Measurements from ENCODE around the gene PIK3C3. TPM values are rescaled to one million over a fixed set of nuclear protein-coding genes. Genes with fewer than 3 reads are reported as not detected.

Gene PIK3C3
- total RNA-seq, 6 experiments from 2014 or later, result 15.2 to 27.2 (median 19.6) TPM

- TF ChIP-seq, protein P1, sequence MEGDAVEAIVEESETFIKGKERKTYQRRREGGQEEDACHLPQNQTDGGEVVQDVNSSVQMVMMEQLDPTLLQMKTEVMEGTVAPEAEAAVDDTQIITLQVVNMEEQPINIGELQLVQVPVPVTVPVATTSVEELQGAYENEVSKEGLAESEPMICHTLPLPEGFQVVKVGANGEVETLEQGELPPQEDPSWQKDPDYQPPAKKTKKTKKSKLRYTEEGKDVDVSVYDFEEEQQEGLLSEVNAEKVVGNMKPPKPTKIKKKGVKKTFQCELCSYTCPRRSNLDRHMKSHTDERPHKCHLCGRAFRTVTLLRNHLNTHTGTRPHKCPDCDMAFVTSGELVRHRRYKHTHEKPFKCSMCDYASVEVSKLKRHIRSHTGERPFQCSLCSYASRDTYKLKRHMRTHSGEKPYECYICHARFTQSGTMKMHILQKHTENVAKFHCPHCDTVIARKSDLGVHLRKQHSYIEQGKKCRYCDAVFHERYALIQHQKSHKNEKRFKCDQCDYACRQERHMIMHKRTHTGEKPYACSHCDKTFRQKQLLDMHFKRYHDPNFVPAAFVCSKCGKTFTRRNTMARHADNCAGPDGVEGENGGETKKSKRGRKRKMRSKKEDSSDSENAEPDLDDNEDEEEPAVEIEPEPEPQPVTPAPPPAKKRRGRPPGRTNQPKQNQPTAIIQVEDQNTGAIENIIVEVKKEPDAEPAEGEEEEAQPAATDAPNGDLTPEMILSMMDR (IDR thresholded peaks at IDR 0.05), result no peak
- TF ChIP-seq POLR2A (IDR thresholded peaks at IDR 0.05), result no peak
- no peaks in the 10 kb centered on the region for H3K27me3 ChIP-seq
- DNase-seq, result no peak
- WGBS (ENCODE audit: insufficient coverage, low coverage, low lambda C conversion rate, missing lambda C conversion rate), result 86% methylated on average over 1 of the region's 1 CpG
- no peaks in the 10 kb centered on the region for H3K4me1 ChIP-seq
- H3K27ac ChIP-seq, result no peak overlapping the region
- intact Hi-C loops (cut with DNase I), result no loop called here
- no peaks in the 10 kb centered on the region for H3K9me3 ChIP-seq
- peaks cover 0 to 21% (median 5%) of the 10 kb centered on the region in 4 donors for H3K36me3 ChIP-seq
- ATAC-seq, result no peak
- no peak overlapping the region for H3K4me3 ChIP-seq
These were observed 70.5 kb downstream of the PIK3C3 start for GRCh38 chr18:42025491-42025890.

- intact Hi-C loops (cut with DNase I), result no loop called here
- peaks cover 0 to 19% (median 4%) of the 10 kb centered on the region in 4 donors for H3K36me3 ChIP-seq
- TF ChIP-seq, protein P1 (IDR thresholded peaks at IDR 0.05), result no peak
- no peak for TF ChIP-seq POLR2A (IDR thresholded peaks at IDR 0.05)
- H3K27me3 ChIP-seq, result no peaks in the 10 kb centered on the region
- no peak overlapping the region for H3K27ac ChIP-seq
- H3K4me1 ChIP-seq, result no peaks in the 10 kb centered on the region
- DNase-seq (no peak), ATAC-seq (no peak)
- no peaks in the 10 kb centered on the region for H3K9me3 ChIP-seq
- 78% methylated on average over 5 of the region's 5 CpGs for WGBS (ENCODE audit: insufficient coverage, low coverage, low lambda C conversion rate, missing lambda C conversion rate)
- no peak overlapping the region for H3K4me3 ChIP-seq
These were observed 71.1 kb downstream of the PIK3C3 start for GRCh38 chr18:42025974-42026625.

DNA sequence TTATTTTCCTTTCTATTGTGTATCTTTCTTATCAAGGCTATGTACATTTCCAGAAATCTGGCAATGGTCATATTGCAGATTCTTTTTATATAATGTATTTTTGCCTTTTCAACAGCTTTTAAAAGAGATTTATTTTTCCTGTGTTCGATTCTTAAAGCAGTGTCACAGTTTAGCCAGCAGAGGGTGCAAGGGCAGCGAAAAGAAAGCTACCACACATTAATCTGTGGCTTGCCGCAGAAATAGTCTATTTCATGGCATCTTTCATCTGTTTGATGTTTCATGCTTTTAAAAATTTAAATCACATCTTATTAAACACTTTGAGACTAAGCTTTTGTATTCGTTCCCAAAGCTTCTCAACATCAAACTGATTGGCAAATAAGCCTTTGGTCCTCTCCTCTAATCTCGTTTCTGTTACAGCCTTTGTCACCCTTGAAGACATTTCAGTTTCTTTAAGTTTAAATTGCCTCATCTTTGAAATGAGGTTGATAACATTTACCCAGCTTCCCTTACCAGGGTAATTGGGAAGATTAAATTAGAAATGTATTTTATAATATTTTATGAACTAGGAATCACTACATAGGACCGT, 73.3 kb downstream of the PIK3C3 start:
- no peak for DNase-seq

DNA sequence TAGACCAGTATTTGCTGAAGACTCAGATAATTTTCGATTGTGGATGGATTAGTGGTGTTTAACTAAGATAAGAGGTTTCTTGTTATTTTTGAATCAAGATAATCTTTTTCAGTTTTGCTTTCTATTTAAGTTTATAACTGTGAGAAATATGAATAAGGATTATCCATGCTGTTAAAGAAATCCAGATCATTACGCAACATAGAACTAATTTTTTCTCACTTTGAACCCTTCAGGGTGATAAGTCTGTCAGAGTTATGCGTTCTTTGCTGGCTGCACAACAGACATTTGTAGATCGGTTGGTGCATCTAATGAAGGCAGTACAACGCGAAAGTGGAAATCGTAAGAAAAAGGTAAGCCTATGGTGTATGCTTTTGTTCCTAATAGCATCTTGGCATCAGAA, 74.1 kb downstream of the PIK3C3 start:
- H3K27me3 ChIP-seq, result no peaks in the 10 kb centered on the region
- DNase-seq, result no peak
- ATAC-seq, result no peak
- intact Hi-C loops (cut with DNase I), result no loop called here
- H3K4me1 ChIP-seq, result no peaks in the 10 kb centered on the region
- TF ChIP-seq, protein P1 (IDR thresholded peaks at IDR 0.05), result no peak
- TF ChIP-seq POLR2A (IDR thresholded peaks at IDR 0.05), result no peak
- H3K4me3 ChIP-seq, result no peak overlapping the region
- 85% methylated on average over 7 of the region's 7 CpGs for WGBS (ENCODE audit: insufficient coverage, low coverage, low lambda C conversion rate, missing lambda C conversion rate)
- H3K27ac ChIP-seq, result no peak overlapping the region
- H3K9me3 ChIP-seq, result no peaks in the 10 kb centered on the region
- H3K36me3 ChIP-seq, result peaks cover 0 to 23% (median 5%) of the 10 kb centered on the region in 4 donors

More for the DNA sequence above, 73.3 kb downstream of the PIK3C3 start:
- intact Hi-C loops (cut with DNase I), result no loop called here
- no peaks in the 10 kb centered on the region for H3K27me3 ChIP-seq
- no peaks in the 10 kb centered on the region for H3K9me3 ChIP-seq
- H3K27ac ChIP-seq, result no peak overlapping the region
- WGBS (ENCODE audit: insufficient coverage, low coverage, low lambda C conversion rate, missing lambda C conversion rate), result 35% methylated on average over 6 of the region's 6 CpGs
- no peak for TF ChIP-seq POLR2A (IDR thresholded peaks at IDR 0.05)
- TF ChIP-seq, protein P1 (IDR thresholded peaks at IDR 0.05), result peak; percentile 56 to 84 (median 79)
- no peak overlapping the region for H3K4me3 ChIP-seq
- H3K4me1 ChIP-seq, result no peaks in the 10 kb centered on the region
- H3K36me3 ChIP-seq, result peaks cover 0 to 21% (median 5%) of the 10 kb centered on the region in 4 donors
- ATAC-seq, result peak; percentile 66 to 79 (median 74)

All from right lobe of liver (tissue), 6 donors.